Activated effector memory CD4-positive, alpha-beta T cell treated with anti-CD3 and anti-CD28 coated beads, Interleukin-2, amount 50 U/mL, for 16 hours (primary cell): ENCODE data around the gene RAB4A.

Source experiments
- DNase-seq: peaks from one replicate; pipeline ENCODE4 v3.0.0-alpha.2; 2020

Gene RAB4A

DNA sequence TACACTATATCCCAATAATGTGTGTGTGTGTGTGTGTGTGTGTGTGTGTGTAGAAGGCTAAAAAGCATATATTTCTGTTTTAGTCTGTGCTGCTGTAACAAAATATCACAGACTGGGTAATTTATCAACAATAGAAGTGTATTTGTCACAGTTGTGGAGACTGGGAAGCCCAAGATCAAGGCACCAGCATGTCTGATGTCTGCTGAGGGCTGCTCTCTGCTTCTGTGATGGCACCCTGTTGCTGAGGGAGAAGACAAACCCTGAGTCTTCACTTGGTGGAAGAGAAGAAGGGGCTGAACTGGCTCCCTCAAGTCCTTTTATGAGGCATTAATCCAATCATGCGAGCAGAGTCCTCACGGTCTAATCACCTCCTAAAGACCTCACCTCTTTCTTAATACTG lies 23.0 kb upstream of the RAB4A start:
- no peak for DNase-seq

DNA sequence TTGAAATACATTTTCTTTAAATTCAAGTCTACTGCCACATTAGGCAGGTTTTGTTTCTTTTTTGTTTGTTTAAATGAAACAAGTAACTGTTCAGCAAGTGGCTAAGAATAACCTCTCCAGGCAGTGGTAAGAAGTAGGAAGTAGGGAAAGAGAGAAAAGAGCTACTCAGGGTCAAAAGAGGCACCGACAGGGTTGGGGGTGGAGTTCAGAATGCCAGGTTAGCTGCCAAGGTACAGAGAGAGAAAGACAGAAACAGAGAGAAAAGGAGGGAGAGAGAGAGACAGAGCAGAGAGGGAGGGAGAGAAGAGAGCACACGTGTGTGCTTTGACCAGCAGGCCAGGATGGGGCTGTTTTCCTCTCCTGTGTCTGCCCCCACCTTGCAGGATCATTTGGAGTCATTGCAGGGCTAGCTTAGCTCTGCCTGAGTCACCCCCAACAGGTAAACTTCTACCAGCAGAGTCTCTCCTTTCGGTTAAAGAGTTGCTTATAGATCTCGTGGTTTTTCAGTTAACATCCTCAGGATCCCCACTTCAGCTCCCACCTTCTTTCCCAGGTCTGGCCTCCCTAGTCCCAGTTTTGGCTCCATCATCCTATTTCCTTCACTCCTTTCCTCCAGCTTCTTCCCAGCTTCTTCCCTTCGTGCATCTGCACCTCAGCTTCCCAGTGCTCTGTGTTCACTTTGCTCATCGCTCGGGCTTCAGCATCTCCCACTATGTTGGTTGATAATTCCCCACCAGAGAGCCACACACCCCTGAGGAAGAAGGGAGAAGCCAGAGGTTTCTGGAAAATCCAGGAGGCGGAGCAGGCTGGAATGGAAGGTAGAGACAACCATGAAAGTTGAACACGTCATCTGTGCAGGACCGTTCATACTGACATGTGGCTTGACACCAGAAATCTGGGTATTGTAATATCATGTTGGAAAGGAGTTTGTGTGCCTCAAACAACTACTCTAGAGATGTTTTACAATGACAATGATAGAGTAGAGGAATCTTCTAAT lies 21.8 kb upstream of the RAB4A start:
- no peak for DNase-seq

DNA sequence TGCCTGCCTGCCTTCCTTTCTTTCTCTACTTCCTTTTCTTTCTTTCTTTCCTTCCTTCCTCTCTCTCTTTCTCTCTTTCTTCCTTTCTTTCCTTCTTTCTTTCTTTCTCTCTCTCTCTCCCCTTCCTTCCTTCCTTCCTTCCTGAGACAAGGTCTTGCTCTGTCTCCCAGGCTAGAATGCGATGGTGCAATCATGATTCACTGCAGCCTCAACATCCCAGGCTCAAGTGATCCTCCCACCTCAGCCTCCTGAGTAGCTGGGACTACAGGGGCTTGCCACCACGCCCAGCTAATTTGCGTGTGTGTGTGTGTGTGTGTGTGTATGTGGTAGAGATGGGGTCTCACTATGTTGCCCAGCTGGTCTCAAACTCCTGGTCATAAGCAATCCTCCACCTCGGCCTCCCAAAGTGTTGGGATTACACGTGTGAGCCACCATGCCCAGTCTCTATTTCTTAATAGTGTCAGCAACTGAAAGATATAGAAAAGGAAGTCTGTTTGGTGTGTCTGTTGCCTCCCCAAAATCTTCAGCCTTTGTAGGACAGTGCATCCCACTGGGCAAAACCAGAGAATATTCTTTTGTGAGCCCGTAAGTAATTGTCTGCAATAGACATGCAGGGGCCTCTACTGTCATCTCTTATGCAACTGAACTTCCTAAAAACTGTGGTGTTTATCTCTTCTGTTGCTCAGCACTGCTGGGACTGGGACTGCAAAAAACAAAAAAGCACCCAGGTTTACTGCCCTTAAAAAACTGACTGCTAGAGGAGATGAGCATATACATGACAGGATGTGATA lies 20.9 kb upstream of the RAB4A start:
- no peak for DNase-seq

DNA sequence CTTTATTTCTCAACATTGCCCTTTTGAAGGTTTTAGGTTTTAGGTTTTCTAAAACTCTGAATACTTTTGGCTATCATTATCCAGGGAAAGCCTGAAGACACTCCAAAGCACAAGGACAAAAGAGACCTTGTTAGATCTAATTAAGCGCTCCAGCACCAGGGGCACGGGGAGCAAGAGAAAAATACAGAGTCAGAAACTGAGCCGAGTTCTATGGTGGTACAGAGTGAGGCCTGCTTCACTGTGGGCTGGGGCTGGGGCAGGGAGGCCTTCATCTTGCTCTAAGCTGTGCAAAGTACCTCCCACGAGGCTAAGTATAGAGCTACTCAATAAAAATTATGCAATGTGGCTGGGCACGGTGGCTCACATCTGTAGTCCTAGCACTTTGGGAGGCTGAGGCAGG lies 19.7 kb upstream of the RAB4A start:
- no peak for DNase-seq

DNA sequence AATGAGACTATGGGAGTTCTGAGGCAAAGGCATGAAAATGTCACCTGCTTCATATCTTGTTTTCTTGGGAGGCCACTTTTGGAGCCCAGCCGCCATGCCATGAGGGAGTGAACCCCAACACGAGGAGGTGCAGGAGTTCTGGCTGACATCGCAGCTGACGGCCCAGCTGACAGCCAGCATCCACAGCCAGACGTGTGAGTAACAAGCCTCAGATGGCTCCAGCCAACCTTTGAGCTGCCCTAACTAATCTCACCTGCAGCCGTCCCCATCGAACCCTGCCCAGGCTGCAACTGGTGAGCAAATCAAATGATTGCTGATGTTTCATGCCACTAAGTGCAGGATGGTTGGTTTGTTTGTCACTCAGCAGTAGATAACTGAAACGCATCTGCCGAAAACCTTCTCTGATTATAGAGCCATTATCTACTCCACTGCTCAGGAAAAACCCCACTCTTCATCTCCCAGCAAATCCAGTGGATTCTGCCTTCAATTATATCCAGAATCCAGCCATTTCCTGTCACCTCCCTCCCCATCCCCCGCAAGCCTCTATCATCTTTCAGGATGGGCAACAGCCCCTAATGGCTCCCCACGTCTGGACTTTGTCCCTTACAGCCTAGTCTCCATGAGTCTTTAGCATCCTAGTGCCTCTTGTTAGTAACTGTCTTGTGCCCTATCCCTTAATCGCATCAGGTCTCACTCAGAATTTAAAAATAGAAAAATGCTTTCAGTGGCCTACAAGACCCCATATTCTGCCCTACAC lies 18.5 kb upstream of the RAB4A start:
- no peak for DNase-seq

DNA sequence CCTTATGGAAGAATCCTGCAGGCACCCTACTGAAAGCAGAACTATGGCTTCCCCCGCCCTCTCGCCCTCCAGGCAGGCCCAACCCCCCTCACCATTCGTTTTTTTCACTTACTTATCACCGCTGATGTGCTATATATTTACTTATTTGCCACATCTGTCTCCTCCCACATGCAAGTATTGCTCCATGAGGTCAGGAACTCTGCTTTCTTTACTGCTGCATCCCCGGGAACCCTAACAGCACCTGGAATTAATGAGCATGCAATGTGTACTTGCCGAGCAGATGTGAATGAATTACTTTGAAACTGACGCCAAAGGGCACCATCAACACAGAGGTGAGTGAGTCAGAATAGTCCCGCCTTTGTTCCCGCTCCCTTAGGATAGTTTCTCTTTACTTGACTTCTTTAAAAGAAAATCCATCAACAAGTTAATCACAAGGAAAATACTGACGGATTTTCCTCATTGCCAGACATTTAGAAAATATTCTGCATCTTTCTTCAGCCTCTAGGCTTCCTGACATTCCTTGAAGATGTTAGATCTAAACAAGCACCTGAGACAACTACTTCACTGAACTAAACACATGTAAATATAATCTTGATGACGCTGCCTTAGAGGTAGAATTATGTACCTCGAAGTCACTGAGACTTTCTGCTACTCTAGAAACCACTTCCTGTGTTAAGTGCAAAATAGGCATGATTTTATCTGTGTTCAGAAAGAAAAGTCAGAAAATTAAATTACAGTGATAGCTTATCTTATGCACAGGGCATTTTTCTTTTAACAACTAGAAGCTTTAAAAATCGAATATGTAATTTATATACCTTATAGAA lies 17.5 kb upstream of the RAB4A start:
- DNase-seq: peak; percentile 65

DNA sequence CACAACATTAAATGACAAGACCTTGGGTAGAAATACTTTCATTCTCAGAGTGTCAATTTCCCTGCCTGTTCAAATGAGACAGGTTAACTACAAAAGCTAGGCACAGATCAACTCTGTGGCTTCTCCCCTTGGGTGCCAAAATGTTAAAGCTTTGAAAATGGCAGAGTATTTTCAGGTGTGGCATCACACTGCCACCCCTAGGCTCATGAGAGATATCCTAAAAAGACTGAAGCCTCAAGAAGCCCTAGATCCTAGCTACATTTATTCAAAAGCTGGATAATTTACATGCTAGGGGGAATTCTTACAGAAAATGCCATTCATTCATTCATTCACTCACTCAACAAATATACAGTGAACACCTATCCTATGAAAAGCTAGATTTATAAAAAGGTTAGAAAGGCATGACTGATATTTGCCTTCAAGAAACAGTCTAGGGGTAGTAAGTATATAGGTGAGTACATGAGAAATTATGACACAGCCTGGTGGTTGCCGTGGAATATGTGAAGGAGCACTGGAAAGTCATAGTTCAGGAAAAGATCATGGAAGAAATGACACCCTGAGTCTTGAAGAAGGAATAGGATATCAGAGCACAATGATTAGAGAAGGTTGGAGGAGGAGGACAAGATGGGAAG lies 15.9 kb upstream of the RAB4A start:
- no peak for DNase-seq

DNA sequence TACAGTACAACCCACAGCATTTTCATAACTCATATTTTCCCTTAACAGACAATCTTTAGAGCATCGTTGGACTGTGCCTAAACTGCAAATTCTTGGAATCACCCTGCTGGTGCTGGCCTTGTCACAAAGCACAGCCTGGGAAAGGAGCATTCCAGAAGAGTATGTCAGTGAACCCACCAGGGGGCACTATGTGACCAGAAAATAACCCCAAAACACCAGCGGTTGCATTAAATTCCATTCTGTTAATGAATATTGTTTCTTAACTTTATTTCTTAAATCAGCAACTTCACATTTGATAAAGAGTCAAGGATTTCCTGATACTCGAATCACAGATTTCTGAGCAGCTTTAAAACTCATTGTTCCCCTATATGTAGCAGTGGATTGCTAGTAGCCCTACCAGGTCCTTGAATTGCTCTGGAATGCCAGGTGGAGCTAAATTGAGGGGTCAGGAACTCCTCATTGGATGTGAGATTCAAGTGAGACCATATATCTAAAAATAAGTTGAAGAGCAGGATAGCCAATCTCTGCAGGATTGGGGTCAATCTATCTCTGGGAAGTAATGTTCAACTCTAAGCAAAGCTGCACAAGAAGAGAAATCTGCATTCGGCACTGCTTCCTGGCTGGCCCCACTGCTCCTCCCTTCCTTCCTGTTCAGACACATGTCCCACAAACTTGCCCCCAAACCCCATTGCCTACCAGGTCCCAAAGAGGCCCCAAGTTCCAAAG lies 12.7 kb upstream of the RAB4A start:
- peak; percentile 82 for DNase-seq

DNA sequence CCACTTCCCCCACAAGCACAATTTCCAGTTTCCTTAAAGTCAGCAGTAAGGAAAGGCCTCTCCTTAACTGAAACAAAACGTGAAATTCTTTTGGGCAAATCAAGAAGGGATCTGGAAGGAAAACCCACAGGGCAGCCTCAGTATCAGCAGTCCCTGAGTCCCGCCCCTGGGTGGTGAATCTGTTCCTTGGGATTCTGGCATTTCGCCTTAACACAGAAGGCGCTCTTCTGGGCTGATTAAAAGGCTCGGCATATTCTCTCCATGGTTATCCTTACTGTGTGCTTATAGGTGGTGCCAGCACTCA lies 12.2 kb upstream of the RAB4A start:
- no peak for DNase-seq

DNA sequence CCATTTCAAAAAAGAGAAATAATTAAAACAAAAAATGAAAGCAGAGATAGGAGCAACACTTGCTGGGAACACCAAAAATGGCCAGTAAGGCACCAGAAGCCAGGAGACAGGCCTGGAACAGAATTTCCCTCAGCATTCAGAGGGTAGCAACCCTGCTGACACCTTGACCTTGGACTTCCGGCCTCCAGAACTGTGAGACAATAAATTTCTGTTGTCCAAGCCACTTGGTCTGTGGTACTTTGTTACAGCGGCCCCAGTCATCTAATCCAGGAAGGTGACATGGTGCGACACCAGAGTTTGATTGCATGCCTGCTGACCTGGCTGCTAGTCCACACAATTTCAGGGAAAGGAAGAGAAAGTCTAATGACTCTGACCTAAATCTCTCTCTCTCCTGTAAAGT lies 10.6 kb upstream of the RAB4A start:
- no peak for DNase-seq

DNA sequence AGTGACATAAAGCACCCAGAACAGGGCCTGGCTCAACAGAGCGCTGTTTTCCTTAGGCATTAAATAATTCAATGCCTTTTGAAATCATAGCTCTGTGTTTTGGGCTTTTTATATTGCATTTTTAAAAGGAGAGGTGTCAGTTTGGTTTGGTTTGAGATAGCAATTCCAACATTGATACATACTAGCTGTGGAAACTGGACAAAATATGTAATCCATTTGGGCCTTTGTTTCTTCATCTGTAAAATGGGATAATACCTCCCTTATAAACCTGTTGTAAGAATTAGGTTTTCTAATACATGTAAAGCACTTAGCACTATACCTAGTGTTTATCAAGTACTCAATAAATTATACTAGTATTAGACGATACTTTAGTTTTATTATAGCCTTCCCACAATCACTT lies 8.7 kb upstream of the RAB4A start:
- no peak for DNase-seq

DNA sequence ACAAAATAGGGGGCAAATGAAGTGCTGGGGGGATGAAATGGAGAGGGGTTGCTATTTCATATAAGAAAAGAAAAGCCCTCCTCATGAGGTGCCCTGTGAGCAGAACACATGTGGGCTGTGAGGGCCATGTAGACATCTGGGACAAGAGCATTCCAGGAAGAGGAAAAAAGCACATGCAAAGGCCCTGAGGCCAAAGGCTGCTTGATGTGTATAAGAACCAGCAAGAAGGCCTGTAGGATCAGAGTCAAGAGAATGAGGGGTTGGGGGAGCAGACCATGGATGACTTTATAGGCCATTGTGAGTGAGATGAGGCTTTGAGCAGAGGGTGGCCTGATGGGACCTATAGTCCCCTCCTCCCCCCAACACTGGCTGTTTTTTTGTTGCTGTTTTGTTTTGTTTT lies 7.7 kb upstream of the RAB4A start:
- no peak for DNase-seq

DNA sequence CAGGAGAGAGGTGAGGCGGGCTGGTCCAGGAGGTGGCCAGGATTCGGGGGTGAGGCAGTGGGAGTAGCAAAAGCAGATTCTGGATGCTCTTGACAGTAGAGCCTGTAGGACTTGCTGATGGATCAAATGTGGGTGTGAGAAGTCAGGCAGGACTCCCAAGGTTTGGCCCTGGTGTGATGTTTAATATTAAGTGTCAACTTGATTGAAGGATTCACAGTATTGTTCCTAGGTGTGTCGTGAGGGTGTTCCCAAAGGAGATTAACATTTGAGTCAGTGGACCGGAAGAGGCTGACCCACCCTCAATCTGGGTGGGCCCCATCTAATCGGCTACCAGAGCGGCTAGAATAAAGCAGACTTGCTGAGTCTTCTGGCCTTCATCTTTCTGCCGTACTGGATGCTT lies 6.8 kb upstream of the RAB4A start:
- DNase-seq: no peak

DNA sequence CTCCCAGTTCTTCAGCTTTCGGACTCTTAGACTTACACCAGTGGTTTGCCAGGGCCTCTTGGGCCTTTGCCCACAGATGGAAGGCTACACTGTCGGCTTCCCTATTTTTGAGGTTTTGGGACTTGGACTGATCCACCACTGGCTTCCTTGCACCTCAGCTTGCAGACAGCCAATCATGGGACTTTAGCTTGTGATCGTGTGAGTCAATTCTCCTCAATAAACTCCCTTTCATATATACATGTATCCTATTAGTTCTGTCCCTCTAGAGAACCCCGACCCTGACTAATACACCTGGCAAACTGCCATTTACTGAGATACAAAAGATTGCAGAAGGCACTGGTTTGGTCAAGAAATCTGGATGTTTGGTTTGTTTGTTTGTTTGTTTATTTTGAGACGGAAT lies 6.4 kb upstream of the RAB4A start:
- no peak for DNase-seq

DNA sequence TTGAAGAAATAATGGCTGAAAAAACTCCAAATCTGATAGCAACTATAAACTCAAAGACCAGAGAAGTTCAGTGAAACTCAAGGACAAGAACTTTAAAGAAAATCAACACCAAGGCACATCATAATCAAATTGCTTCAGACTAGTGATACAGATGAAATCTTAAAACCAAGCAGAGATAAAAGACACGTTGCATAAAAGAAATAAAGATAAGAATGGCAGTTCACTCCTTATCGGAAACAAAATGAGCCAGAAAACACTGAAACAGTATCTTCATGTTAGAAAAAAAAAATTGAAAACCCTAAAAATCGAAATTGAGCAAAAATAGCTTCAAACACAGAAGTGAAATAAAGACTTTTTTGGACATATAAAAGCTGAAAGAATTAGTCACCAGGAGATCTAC lies 4.6 kb upstream of the RAB4A start:
- DNase-seq: no peak

DNA sequence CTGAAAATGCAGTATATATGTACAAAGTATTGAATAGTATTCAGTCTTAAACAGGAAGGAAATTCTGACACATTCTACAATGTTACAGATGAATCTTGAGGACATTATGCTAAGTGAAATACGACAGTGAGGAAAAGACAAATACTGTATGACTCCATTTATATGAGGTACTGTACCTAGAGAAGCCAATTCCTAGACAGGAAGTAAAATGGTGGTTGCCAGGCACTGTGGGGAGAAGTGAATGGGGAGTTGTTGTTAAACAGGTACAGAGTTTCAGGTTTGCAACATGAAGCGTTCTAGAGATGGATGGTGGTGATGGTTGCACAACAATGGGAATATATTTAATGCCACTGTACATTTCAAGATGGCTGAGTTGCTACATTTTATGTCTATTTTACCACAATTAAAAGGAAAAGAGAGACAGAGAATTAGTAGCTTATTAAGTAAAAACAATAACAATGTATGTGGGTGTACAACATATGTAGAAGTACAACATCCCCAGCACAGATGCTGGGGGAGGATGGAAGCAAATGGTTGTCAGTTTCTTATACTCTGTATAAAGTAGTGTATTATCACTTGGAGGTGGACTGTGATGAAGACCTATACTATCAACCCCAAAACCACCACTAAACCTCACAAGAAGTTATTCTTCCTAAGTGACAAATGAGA lies 3.9 kb upstream of the RAB4A start:
- DNase-seq: no peak

DNA sequence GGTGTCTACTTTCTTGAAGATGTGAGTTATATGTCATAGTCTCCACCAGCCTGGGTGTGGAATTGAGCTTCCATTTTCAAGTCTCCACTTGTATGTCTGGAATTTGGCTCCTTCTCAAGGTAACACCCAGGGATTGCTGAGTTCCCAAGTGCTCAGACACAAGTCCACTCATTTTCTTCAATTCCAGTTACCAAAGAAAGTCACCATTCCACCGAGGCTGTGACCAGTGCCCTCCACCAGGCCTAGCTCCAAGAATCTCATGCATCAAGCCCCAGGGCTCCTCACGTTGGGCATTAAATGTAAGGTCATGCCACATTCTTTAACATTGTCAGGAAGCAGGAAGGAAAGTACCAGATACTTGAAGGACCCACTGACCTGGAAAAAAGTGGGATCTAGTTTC lies 2.4 kb upstream of the RAB4A start:
- DNase-seq: no peak

DNA sequence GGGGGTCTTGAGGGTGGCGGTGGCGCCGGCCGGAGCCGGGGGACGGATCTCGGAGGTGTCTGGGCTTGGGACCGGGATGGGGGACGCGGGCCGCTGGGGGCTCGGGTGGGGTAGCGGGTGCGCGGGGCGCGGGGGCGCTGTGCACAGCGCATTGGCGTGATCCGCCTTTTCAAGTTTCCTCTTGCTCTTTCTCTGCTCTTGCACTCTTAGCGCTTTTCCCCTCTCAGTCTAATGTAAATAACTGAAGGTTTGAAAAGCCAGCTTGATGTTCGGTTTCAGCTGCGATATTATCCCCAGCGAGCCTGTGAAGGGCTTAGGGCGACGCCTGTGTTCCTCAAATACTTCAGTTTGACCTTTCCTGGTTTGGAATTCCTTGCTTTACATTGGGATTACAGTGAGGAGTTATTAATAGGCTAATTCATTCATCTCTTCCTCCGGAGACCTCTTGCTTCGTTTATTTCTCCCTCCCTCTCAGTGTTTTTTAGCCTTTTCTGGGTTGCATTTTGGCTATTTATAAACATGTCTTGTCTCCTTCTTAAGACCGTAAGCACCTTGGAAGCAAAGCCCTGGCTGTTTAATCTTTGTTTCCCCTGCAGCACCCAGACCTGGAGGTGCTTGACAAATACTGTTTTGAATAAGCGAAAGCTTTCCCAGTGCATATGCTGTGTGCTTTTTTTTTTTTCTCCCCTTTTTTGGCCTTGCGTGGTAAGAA lies 693 bp downstream of the RAB4A start:
- DNase-seq: peak; percentile 79

DNA sequence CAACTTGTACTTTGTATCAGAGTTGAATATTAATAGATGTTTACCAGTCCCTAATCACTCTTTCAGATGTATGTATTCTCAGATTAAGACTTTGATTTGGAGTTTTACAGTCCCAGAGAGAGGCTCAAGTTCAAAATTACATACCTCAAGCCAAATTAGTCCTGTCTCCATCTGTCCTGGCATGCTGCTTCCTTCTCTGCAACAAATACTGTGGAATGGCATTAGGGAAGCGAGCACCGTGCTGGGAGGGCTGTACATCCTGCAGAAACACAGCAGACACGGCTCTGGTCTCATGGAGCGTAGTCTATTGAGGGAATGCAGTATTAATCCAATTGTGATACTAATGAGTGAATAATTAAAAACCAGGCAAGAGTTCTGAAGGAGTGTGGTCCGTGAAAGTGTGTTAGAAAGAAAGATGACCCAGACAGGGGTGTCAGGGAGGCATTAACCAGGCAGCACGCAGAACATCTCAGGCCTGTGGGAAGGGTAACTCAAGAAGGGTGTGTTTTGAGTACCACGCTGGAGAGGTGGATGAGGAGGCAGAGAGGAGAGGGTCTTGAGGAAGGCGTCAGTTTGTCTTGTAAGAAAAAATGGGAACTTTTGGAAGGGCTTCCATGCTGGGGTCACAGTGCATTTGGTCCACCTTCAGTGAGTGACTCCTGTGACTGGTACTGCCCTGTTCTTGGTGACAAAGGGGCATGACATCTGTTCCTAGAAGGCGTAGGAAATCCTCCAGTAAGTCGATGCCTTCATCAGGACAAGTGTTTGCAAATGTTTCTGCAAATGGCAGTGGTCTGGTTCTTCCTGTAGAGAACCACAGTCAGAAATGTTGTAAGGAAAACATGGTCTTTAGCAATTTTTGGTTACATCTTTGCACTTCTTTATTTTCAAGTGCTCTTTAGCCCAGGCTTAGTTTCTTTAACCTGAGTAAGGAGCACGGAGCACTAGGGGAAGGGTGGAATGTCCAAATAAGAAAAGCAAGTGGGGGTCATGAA lies 1.6 kb downstream of the RAB4A start:
- no peak for DNase-seq
